PFSK-1 (cell line): ENCODE results near the gene TMPRSS4.

Source experiments
- FOXP2 ChIP-seq: optimal IDR thresholded peaks from 2 replicates; pipeline ENCODE3; 2011; ENCODE audit warnings: borderline replicate concordance, control low read depth, inconsistent platforms; ENCODE audit not compliant: insufficient read depth; ENCODE audit errors: extremely low read length, extremely low read depth
- POLR2AphosphoS5 ChIP-seq: IDR thresholded peaks from 2 replicates; pipeline ENCODE4 v1.6.1; 2012; ENCODE audit warnings: low read depth, mild to moderate bottlenecking, control low read depth, low read length, moderate library complexity
- SIN3A ChIP-seq: IDR thresholded peaks from 2 replicates; pipeline ENCODE4 v1.6.1; 2012; ENCODE audit warnings: mild to moderate bottlenecking, low read length, moderate library complexity, borderline replicate concordance; ENCODE audit not compliant: insufficient read depth
- TAF1 ChIP-seq: IDR thresholded peaks from 2 replicates; pipeline ENCODE4 v1.6.1; 2012; ENCODE audit warnings: low read length, control low read depth, borderline replicate concordance; ENCODE audit not compliant: insufficient read depth
- TF ChIP-seq, protein P1 (sequence below), 2 experiments: IDR thresholded peaks; 2 replicates each; pipeline versions ENCODE4 v1.6.1 to v1.8.0; 2011 to 2012; ENCODE audit warnings: low read depth in 2 of 2, low read length in 2 of 2, control low read depth in 1 of 2, inconsistent platforms in 1 of 2, mild to moderate bottlenecking in 1 of 2, moderate library complexity in 1 of 2; ENCODE audit not compliant: insufficient read depth in 1 of 2

Gene TMPRSS4

GRCh38 chr11:118087931-118088330, 11.1 kb downstream of the TMPRSS4 start:
- TF ChIP-seq, protein P1, sequence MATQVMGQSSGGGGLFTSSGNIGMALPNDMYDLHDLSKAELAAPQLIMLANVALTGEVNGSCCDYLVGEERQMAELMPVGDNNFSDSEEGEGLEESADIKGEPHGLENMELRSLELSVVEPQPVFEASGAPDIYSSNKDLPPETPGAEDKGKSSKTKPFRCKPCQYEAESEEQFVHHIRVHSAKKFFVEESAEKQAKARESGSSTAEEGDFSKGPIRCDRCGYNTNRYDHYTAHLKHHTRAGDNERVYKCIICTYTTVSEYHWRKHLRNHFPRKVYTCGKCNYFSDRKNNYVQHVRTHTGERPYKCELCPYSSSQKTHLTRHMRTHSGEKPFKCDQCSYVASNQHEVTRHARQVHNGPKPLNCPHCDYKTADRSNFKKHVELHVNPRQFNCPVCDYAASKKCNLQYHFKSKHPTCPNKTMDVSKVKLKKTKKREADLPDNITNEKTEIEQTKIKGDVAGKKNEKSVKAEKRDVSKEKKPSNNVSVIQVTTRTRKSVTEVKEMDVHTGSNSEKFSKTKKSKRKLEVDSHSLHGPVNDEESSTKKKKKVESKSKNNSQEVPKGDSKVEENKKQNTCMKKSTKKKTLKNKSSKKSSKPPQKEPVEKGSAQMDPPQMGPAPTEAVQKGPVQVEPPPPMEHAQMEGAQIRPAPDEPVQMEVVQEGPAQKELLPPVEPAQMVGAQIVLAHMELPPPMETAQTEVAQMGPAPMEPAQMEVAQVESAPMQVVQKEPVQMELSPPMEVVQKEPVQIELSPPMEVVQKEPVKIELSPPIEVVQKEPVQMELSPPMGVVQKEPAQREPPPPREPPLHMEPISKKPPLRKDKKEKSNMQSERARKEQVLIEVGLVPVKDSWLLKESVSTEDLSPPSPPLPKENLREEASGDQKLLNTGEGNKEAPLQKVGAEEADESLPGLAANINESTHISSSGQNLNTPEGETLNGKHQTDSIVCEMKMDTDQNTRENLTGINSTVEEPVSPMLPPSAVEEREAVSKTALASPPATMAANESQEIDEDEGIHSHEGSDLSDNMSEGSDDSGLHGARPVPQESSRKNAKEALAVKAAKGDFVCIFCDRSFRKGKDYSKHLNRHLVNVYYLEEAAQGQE (IDR thresholded peaks at IDR 0.05; ENCODE audit: insufficient read depth in 1 of 2, low read depth in 2 of 2, low read length in 2 of 2) = no peak
- TF ChIP-seq SIN3A (no peak), TAF1 (no peak), FOXP2 (no peak), POLR2AphosphoS5 (no peak)

- no peak for TF ChIP-seq FOXP2
- TF ChIP-seq, protein P1 (IDR thresholded peaks at IDR 0.05; ENCODE audit: insufficient read depth in 1 of 2, low read depth in 2 of 2, low read length in 2 of 2) = no peak
- no peak for TF ChIP-seq SIN3A
- no peak for TF ChIP-seq POLR2AphosphoS5
- TF ChIP-seq TAF1 = no peak
Observed at GRCh38 chr11:118088531-118088930, 11.7 kb downstream of the TMPRSS4 start.

- TF ChIP-seq, protein P1 (IDR thresholded peaks at IDR 0.05; ENCODE audit: insufficient read depth in 1 of 2, low read depth in 2 of 2, low read length in 2 of 2) = no peak
Observed at GRCh38 chr11:118090545-118091162, 13.8 kb downstream of the TMPRSS4 start.

DNA sequence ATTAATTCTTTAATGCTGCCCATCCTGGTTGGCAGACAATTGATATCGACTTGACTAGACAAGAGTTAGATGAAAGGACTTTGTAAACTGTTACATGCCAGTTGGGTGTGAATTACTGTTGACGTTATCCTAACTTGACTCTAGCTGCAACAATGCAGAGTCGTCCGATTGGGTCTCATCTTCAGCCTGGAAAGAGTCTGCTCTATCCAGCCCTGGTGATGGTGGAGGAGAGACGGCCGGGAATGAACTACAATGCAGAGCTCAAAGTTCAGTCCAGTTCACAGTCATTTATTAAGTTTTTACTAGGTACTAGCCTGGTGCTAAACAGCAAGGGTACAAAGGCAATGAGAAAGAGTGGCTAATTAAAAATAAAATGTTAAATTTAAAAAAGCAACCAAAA, 14.8 kb downstream of the TMPRSS4 start:
- no peak for TF ChIP-seq SIN3A
- TF ChIP-seq FOXP2 = no peak
- TF ChIP-seq POLR2AphosphoS5 = no peak
- no peak for TF ChIP-seq TAF1
- TF ChIP-seq, protein P1 (IDR thresholded peaks at IDR 0.05; ENCODE audit: insufficient read depth in 1 of 2, low read depth in 2 of 2, low read length in 2 of 2) = no peak

GRCh38 chr11:118092907-118093571, 16.2 kb downstream of the TMPRSS4 start:
- TF ChIP-seq, protein P1 (IDR thresholded peaks at IDR 0.05; ENCODE audit: insufficient read depth in 1 of 2, low read depth in 2 of 2, low read length in 2 of 2) = no peak
- no peak for TF ChIP-seq TAF1
- no peak for TF ChIP-seq POLR2AphosphoS5
- TF ChIP-seq SIN3A = no peak
- TF ChIP-seq FOXP2 = no peak
